Dermis blood vessel endothelial cell (primary cell): ENCODE data around the gene ADAR. TPM values are rescaled to one million over a fixed set of nuclear protein-coding genes. Genes with fewer than 3 reads are reported as not detected.
"Not testable (repeated sequence)": the region's sequence is repeated elsewhere in the genome, so short reads cannot be mapped to it uniquely, and the experiment has no call there.

Source experiments
- DNase-seq: peaks from one replicate; pipeline ENCODE4 v3.0.0; 2010
- total RNA-seq: library from RNA; depleted of rRNA; stranded (reverse); fragments of >200 nt; gene quantifications from 2 replicates; pipeline ENCODE4 v1.2.3, GENCODE V29; 2014

Gene ADAR
- 85.4 and 108 TPM in 2 replicates for total RNA-seq

- DNase-seq, result peak; percentile 98
These were observed at the start of gene ADAR for GRCh38 chr1:154607609-154608396. Gene ADAR, minus strand, starts transcription at chr1:154608186. Its CDS starts 180 bp downstream, at chr1:154608006.

- DNase-seq, result no peak
These were observed 49.6 kb upstream of the ADAR start for GRCh38 chr1:154657556-154657955.

- no peak for DNase-seq
These were observed 44.9 kb upstream of the ADAR start for GRCh38 chr1:154652893-154653292.

- DNase-seq, result not testable (repeated sequence)
These were observed 36.7 kb upstream of the ADAR start for GRCh38 chr1:154644724-154645123.

- no peak for DNase-seq
These were observed 33.5 kb upstream of the ADAR start for GRCh38 chr1:154641534-154641933.

GRCh38 chr1:154639876-154640275 lies 31.9 kb upstream of the ADAR start:
- no peak for DNase-seq

GRCh38 chr1:154635171-154635570 lies 27.2 kb upstream of the ADAR start:
- DNase-seq, result no peak

- no peak for DNase-seq
These were observed 21.7 kb upstream of the ADAR start for GRCh38 chr1:154629675-154630073.

GRCh38 chr1:154629061-154629674 lies 21.2 kb upstream of the ADAR start:
- no peak for DNase-seq

GRCh38 chr1:154628121-154628405 lies 20.1 kb upstream of the ADAR start:
- DNase-seq, result no peak

- DNase-seq, result peak; percentile 95
These were observed 19.5 kb upstream of the ADAR start for GRCh38 chr1:154627257-154628120.

GRCh38 chr1:154626456-154627256 lies 18.7 kb upstream of the ADAR start:
- DNase-seq, result no peak

- no peak for DNase-seq
These were observed 17.0 kb upstream of the ADAR start for GRCh38 chr1:154624746-154625643.

GRCh38 chr1:154623358-154623757 lies 15.4 kb upstream of the ADAR start:
- no peak for DNase-seq

- DNase-seq, result no peak
These were observed 14.6 kb upstream of the ADAR start for GRCh38 chr1:154622503-154623039.

- DNase-seq, result no peak
These were observed 13.9 kb upstream of the ADAR start for GRCh38 chr1:154621875-154622274.

GRCh38 chr1:154620751-154621150 lies 12.8 kb upstream of the ADAR start:
- no peak for DNase-seq

- DNase-seq, result no peak
These were observed 11.4 kb upstream of the ADAR start for GRCh38 chr1:154619181-154619948.

GRCh38 chr1:154616659-154617345 lies 8.8 kb upstream of the ADAR start:
- peak; percentile 43 for DNase-seq

- no peak for DNase-seq
These were observed 7.4 kb upstream of the ADAR start for GRCh38 chr1:154615411-154615810.
